OCI-LY7 (cell line): ENCODE measurements around the gene RBP4.

Source experiments
- CTCF ChIP-seq: fragments of 200-600 bp; sonication (generic); conservative IDR thresholded peaks from 2 replicates; pipeline ENCODE4 v1.5.1; 2014; ENCODE audit warnings: mild to moderate bottlenecking, antibody characterized with exemption, low read length, moderate library complexity, mixed read lengths
- EZH2phosphoT487 ChIP-seq: fragments of 200-600 bp; sonication (generic); IDR thresholded peaks from 2 replicates; pipeline ENCODE4 v1.6.1; 2018; ENCODE audit warnings: low read depth, borderline replicate concordance, mild to moderate bottlenecking, mixed run types, antibody characterized with exemption, low read length, moderate library complexity, mixed read lengths

- no peak for TF ChIP-seq EZH2phosphoT487
- no peak for TF ChIP-seq CTCF
Observed at GRCh38 chr10:93567277-93568104, 33.5 kb downstream of the RBP4 start.
